Measurements from ENCODE around the gene RPL35A.

RPL35A gene

GRCh38 chr3:197942956-197943556 lies 6.9 kb upstream of the RPL35A start:
- peak; percentile 69 for TF ChIP-seq CTCF (IDR thresholded peaks at IDR 0.05; ENCODE audit: low read depth, low read length)

GRCh38 chr3:197949191-197949777 lies 706 bp upstream of the RPL35A start:
- TF ChIP-seq CTCF (IDR thresholded peaks at IDR 0.05; ENCODE audit: low read depth, low read length): no peak
- peak overlapping the region; percentile 75 for H3K4me3 ChIP-seq (ENCODE audit: low read depth, low read length)

More at GRCh38 chr3:197942956-197943556, 6.9 kb upstream of the RPL35A start:
- H3K4me3 ChIP-seq (ENCODE audit: low read depth, low read length): no peak overlapping the region

GRCh38 chr3:197950677-197951061 lies 679 bp downstream of the RPL35A start:
- peak overlapping the region; percentile 75 for H3K4me3 ChIP-seq (ENCODE audit: low read depth, low read length)
- TF ChIP-seq CTCF (IDR thresholded peaks at IDR 0.05; ENCODE audit: low read depth, low read length): no peak

GRCh38 chr3:197951392-197951990 lies 1.5 kb downstream of the RPL35A start:
- H3K4me3 ChIP-seq (ENCODE audit: low read depth, low read length): peak overlapping the region; percentile 75

GRCh38 chr3:197952440-197952839 lies 2.5 kb downstream of the RPL35A start:
- no peak overlapping the region for H3K4me3 ChIP-seq (ENCODE audit: low read depth, low read length)

More at GRCh38 chr3:197951392-197951990, 1.5 kb downstream of the RPL35A start:
- TF ChIP-seq CTCF (IDR thresholded peaks at IDR 0.05; ENCODE audit: low read depth, low read length): no peak

GRCh38 chr3:197953325-197953724 lies 3.3 kb downstream of the RPL35A start:
- H3K4me3 ChIP-seq (ENCODE audit: low read depth, low read length): no peak overlapping the region

More at GRCh38 chr3:197952440-197952839, 2.5 kb downstream of the RPL35A start:
- TF ChIP-seq CTCF (IDR thresholded peaks at IDR 0.05; ENCODE audit: low read depth, low read length): no peak

More at GRCh38 chr3:197953325-197953724, 3.3 kb downstream of the RPL35A start:
- no peak for TF ChIP-seq CTCF (IDR thresholded peaks at IDR 0.05; ENCODE audit: low read depth, low read length)
